SK-N-SH treated with all-trans-retinoic acid at 6 μM for 48 hours (cell line): ENCODE results near the gene ESYT1.
A peak's percentile ranks its signal among the peaks of the same experiment; 100 is the strongest.

Experiments used
- ATAC-seq: fragments of 200-7000 bp; cut with Tn5 transposase; 3 replicates; pipeline ENCODE4 v1.9.1; 2020; ENCODE audit warnings: mild to moderate bottlenecking, moderate library complexity
- BACH2 ChIP-seq: fragments of 250-450 bp; sonication (Bioruptor Pico); IDR thresholded peaks from 2 replicates; pipeline ENCODE4 v1.9.0; 2021; ENCODE audit warnings: mild to moderate bottlenecking, borderline replicate concordance
- CSDC2 ChIP-seq: fragments of 250-450 bp; sonication (Bioruptor Pico); IDR thresholded peaks from 2 replicates; pipeline ENCODE4 v1.5.0; 2020; ENCODE audit warnings: mild to moderate bottlenecking, moderate library complexity
- CSRNP3 ChIP-seq: fragments of 250-450 bp; sonication (Bioruptor Pico); IDR thresholded peaks from 2 replicates; pipeline ENCODE4 v1.5.1; 2021; ENCODE audit warnings: mild to moderate bottlenecking, moderate library complexity
- ESRRG ChIP-seq: fragments of 250-450 bp; sonication (Bioruptor Pico); IDR thresholded peaks from 2 replicates; pipeline ENCODE4 v1.6.1; 2021; ENCODE audit warnings: mild to moderate bottlenecking
- GLIS3 ChIP-seq: fragments of 250-450 bp; sonication (Bioruptor Pico); IDR thresholded peaks from 2 replicates; pipeline ENCODE4 v1.5.0; 2020; ENCODE audit warnings: mild to moderate bottlenecking, moderate library complexity
- ISL1 ChIP-seq: fragments of 250-450 bp; sonication (Bioruptor Pico); IDR thresholded peaks from 2 replicates; pipeline ENCODE4 v2.1.2; 2022; ENCODE audit warnings: mild to moderate bottlenecking, moderate library complexity
- OSR1 ChIP-seq: fragments of 250-450 bp; sonication (Bioruptor Pico); IDR thresholded peaks from 2 replicates; pipeline ENCODE4 v1.8.0; 2022; ENCODE audit warnings: moderate library complexity, mild to moderate bottlenecking, inconsistent platforms
- PATZ1 ChIP-seq: fragments of 250-450 bp; sonication (Bioruptor Pico); IDR thresholded peaks from 2 replicates; pipeline ENCODE4 v1.8.0; 2020; ENCODE audit warnings: mild to moderate bottlenecking, moderate library complexity, borderline replicate concordance
- POU6F1 ChIP-seq: fragments of 250-450 bp; sonication (Bioruptor Pico); IDR thresholded peaks from 2 replicates; pipeline ENCODE4 v1.8.0; 2021; ENCODE audit warnings: low read depth, mild to moderate bottlenecking, moderate library complexity, borderline replicate concordance
- PPARA ChIP-seq: fragments of 250-450 bp; sonication (Bioruptor Pico); IDR thresholded peaks from 2 replicates; pipeline ENCODE4 v1.5.0; 2020; ENCODE audit warnings: mild to moderate bottlenecking, borderline replicate concordance
- RARB ChIP-seq: fragments of 250-450 bp; sonication (Bioruptor Pico); IDR thresholded peaks from 2 replicates; pipeline ENCODE4 v1.8.0; 2021; ENCODE audit warnings: mild to moderate bottlenecking, moderate library complexity
- SNAI2 ChIP-seq: fragments of 250-450 bp; sonication (Bioruptor Pico); IDR thresholded peaks from 2 replicates; pipeline ENCODE4 v1.5.0; 2020; ENCODE audit warnings: mild to moderate bottlenecking, moderate library complexity
- TCF4 ChIP-seq: fragments of 250-450 bp; sonication (Bioruptor Pico); IDR thresholded peaks from 2 replicates; pipeline ENCODE4 v1.8.0; 2021; ENCODE audit warnings: mild to moderate bottlenecking, moderate library complexity, borderline replicate concordance
- TOX ChIP-seq: fragments of 250-450 bp; sonication (Bioruptor Pico); IDR thresholded peaks from 2 replicates; pipeline ENCODE4 v1.8.0; 2021; ENCODE audit warnings: mild to moderate bottlenecking, moderate library complexity, borderline replicate concordance
- TSHZ2 ChIP-seq: fragments of 250-450 bp; sonication (Bioruptor Pico); IDR thresholded peaks from 2 replicates; pipeline ENCODE4 v1.5.0; 2020; ENCODE audit warnings: mild to moderate bottlenecking, moderate library complexity
- ZC3H10 ChIP-seq: fragments of 250-450 bp; sonication (Bioruptor Pico); IDR thresholded peaks from 2 replicates; pipeline ENCODE4 v1.5.1; 2021; ENCODE audit warnings: mild to moderate bottlenecking, moderate library complexity
- ZFP3 ChIP-seq: fragments of 250-450 bp; sonication (Bioruptor Pico); IDR thresholded peaks from 2 replicates; pipeline ENCODE4 v1.5.0; 2020; ENCODE audit warnings: mild to moderate bottlenecking, moderate library complexity
- ZFP30 ChIP-seq: fragments of 450-650 bp; formaldehyde crosslinking; IDR thresholded peaks from 2 replicates; pipeline ENCODE4 v1.5.0; 2022; ENCODE audit warnings: mild to moderate bottlenecking, moderate library complexity
- ZNF70 ChIP-seq: fragments of 450-650 bp; formaldehyde crosslinking; IDR thresholded peaks from 2 replicates; pipeline ENCODE4 v1.5.0; 2020; ENCODE audit warnings: mild to moderate bottlenecking, moderate library complexity
- ZNF8 ChIP-seq: fragments of 450-650 bp; formaldehyde crosslinking; IDR thresholded peaks from 2 replicates; pipeline ENCODE4 v1.5.0; 2020; ENCODE audit warnings: mild to moderate bottlenecking, moderate library complexity

ESYT1 gene

GRCh38 chr12:56146492-56147460 lies 18.7 kb downstream of the ESYT1 start (continued):
- no peak for TF ChIP-seq POU6F1 (CRISPR knock-in tag)
- no peak for TF ChIP-seq GLIS3 (CRISPR knock-in tag)
- no peak for TF ChIP-seq TOX (CRISPR knock-in tag)
- no peak for TF ChIP-seq ZFP3 (CRISPR knock-in tag)
- TF ChIP-seq ZFP30 (CRISPR knock-in tag), result no peak
- TF ChIP-seq OSR1 (CRISPR knock-in tag), result no peak
- no peak for TF ChIP-seq ZC3H10 (CRISPR knock-in tag)
- TF ChIP-seq, all 23 proteins: peak for 0

- no peak for ATAC-seq
- no peak for TF ChIP-seq ISL1 (CRISPR knock-in tag)
- TF ChIP-seq TOX (CRISPR knock-in tag), result no peak
- TF ChIP-seq ZFP3 (CRISPR knock-in tag), result no peak
- TF ChIP-seq BACH2 (CRISPR knock-in tag), result no peak
- TF ChIP-seq SNAI2 (CRISPR knock-in tag), result no peak
- TF ChIP-seq CSRNP3 (CRISPR knock-in tag), result no peak
- TF ChIP-seq PATZ1 (CRISPR knock-in tag), result no peak
- TF ChIP-seq PPARA (CRISPR knock-in tag), result no peak
- no peak for TF ChIP-seq CSDC2 (CRISPR knock-in tag)
- no peak for TF ChIP-seq TSHZ2
- TF ChIP-seq GLIS3 (CRISPR knock-in tag), result no peak
- TF ChIP-seq ZNF70 (CRISPR knock-in tag), result no peak
- no peak for TF ChIP-seq ZNF8 (CRISPR knock-in tag)
- TF ChIP-seq OSR1 (CRISPR knock-in tag), result no peak
- TF ChIP-seq ESRRG (CRISPR knock-in tag), result no peak
- no peak for TF ChIP-seq ZC3H10 (CRISPR knock-in tag)
- no peak for TF ChIP-seq TCF4
These were observed 22.5 kb downstream of the ESYT1 start for GRCh38 chr12:56150563-56150962.

GRCh38 chr12:56151672-56152131 lies 23.6 kb downstream of the ESYT1 start:
- TF ChIP-seq OSR1 (CRISPR knock-in tag) (no peak), RARB (no peak), TOX (CRISPR knock-in tag) (no peak), ZFP3 (CRISPR knock-in tag) (no peak)
- TF ChIP-seq, all 23 proteins: peak for 0
- peak; percentile 73 for ATAC-seq
